IMR-90 (cell line): ENCODE results near the gene CD276.

ENCODE experiments used
- BHLHE40 ChIP-seq: fragments of 150-350 bp; IDR thresholded peaks from 2 replicates; pipeline ENCODE4 v1.6.1; 2016; ENCODE audit warnings: mild to moderate bottlenecking, low read depth, low read length
- CEBPB ChIP-seq: IDR thresholded peaks from 2 replicates; pipeline ENCODE4 v1.6.1; 2012; ENCODE audit warnings: low read depth, low read length, improper control_type of control experiment
- MAFK ChIP-seq: IDR thresholded peaks from 2 replicates; pipeline ENCODE4 v1.6.1; 2012; ENCODE audit warnings: low read depth, low read length, improper control_type of control experiment
- MAZ ChIP-seq: IDR thresholded peaks from 2 replicates; pipeline ENCODE4 v1.6.1; 2012; ENCODE audit warnings: low read depth, mild to moderate bottlenecking, low read length, improper control_type of control experiment, moderate library complexity, borderline replicate concordance
- MXI1 ChIP-seq: IDR thresholded peaks from 2 replicates; pipeline ENCODE4 v1.6.1; 2012; ENCODE audit warnings: low read depth, mild to moderate bottlenecking, low read length, moderate library complexity, borderline replicate concordance
- NFE2L2 ChIP-seq: fragments of 150-350 bp; IDR thresholded peaks from 2 replicates; pipeline ENCODE4 v1.6.1; 2016; ENCODE audit warnings: low read depth, mild to moderate bottlenecking, low read length
- POLR2A ChIP-seq: IDR thresholded peaks from 2 replicates; pipeline ENCODE4 v1.6.1; 2012; ENCODE audit warnings: mild to moderate bottlenecking, low read depth, low read length
- RAD21 ChIP-seq: IDR thresholded peaks from 2 replicates; pipeline ENCODE4 v1.6.1; 2012; ENCODE audit warnings: low read length, improper control_type of control experiment
- RCOR1 ChIP-seq: IDR thresholded peaks from 2 replicates; pipeline ENCODE4 v1.6.1; 2012; ENCODE audit warnings: mild to moderate bottlenecking, low read length, improper control_type of control experiment; ENCODE audit not compliant: insufficient replicate concordance
- RFX5 ChIP-seq: IDR thresholded peaks from 2 replicates; pipeline ENCODE4 v1.8.0; 2012; ENCODE audit warnings: low read depth, mild to moderate bottlenecking, low read length, moderate library complexity
- SMC3 ChIP-seq: fragments of 150-350 bp; IDR thresholded peaks from 2 replicates; pipeline ENCODE4 v1.6.1; 2016; ENCODE audit warnings: low read depth, mild to moderate bottlenecking, antibody characterized with exemption, low read length, moderate library complexity
- TF ChIP-seq, protein P1 (sequence below): conservative IDR thresholded peaks from 2 replicates; pipeline ENCODE4 v1.5.1; 2012; ENCODE audit warnings: mild to moderate bottlenecking, low read depth, low read length, improper control_type of control experiment
- TF ChIP-seq, protein P2 (sequence below): fragments of 150-350 bp; IDR thresholded peaks from 2 replicates; pipeline ENCODE4 v1.6.1; 2016; ENCODE audit warnings: low read depth, mild to moderate bottlenecking, low read length, moderate library complexity, borderline replicate concordance
- TF ChIP-seq, protein P3 (sequence below): fragments of 150-350 bp; IDR thresholded peaks from 2 replicates; pipeline ENCODE4 v1.6.1; 2017; ENCODE audit warnings: mild to moderate bottlenecking, antibody characterized with exemption, low read length, low read depth

DNA sequence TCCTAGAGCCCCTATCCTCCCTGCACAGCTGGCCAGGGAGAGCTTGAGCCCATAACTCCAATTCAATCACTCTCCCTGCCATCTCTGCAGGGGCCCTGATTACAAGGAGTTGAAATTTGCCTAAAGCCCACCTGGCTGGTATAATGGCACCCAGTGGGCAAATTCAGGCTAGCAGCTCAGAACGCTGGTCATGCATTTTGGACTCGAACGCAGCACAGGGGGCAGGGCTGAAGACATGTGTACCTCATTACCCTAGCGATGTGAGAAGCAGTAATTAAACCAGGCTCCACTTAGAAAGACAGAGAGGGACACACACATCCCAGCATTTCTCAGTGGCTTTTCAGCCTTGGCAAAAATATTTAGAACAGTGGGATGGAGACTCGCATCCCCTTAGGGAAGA lies 65.8 kb downstream of the CD276 start:
- TF ChIP-seq, protein P1, sequence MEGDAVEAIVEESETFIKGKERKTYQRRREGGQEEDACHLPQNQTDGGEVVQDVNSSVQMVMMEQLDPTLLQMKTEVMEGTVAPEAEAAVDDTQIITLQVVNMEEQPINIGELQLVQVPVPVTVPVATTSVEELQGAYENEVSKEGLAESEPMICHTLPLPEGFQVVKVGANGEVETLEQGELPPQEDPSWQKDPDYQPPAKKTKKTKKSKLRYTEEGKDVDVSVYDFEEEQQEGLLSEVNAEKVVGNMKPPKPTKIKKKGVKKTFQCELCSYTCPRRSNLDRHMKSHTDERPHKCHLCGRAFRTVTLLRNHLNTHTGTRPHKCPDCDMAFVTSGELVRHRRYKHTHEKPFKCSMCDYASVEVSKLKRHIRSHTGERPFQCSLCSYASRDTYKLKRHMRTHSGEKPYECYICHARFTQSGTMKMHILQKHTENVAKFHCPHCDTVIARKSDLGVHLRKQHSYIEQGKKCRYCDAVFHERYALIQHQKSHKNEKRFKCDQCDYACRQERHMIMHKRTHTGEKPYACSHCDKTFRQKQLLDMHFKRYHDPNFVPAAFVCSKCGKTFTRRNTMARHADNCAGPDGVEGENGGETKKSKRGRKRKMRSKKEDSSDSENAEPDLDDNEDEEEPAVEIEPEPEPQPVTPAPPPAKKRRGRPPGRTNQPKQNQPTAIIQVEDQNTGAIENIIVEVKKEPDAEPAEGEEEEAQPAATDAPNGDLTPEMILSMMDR: no peak
- TF ChIP-seq SMC3 (no peak), MAZ (no peak), POLR2A (no peak), RCOR1 (no peak), BHLHE40 (no peak), RFX5 (no peak), RAD21 (no peak), CEBPB (no peak), NFE2L2 (no peak), MAFK (no peak), MXI1 (no peak)
- TF ChIP-seq, protein P2, sequence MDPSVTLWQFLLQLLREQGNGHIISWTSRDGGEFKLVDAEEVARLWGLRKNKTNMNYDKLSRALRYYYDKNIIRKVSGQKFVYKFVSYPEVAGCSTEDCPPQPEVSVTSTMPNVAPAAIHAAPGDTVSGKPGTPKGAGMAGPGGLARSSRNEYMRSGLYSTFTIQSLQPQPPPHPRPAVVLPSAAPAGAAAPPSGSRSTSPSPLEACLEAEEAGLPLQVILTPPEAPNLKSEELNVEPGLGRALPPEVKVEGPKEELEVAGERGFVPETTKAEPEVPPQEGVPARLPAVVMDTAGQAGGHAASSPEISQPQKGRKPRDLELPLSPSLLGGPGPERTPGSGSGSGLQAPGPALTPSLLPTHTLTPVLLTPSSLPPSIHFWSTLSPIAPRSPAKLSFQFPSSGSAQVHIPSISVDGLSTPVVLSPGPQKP: no peak
- TF ChIP-seq, protein P3, sequence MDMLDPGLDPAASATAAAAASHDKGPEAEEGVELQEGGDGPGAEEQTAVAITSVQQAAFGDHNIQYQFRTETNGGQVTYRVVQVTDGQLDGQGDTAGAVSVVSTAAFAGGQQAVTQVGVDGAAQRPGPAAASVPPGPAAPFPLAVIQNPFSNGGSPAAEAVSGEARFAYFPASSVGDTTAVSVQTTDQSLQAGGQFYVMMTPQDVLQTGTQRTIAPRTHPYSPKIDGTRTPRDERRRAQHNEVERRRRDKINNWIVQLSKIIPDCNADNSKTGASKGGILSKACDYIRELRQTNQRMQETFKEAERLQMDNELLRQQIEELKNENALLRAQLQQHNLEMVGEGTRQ: no peak
